Stimulated activated CD4-positive, alpha-beta T cell treated with anti-CD3 and anti-CD28 coated beads, Interleukin-12 subunit alpha, Interleukin-12 subunit beta, amount 100 ng/mL, for 24 hours (primary cell): Measurements from ENCODE around the gene STX11.
A peak's percentile ranks its signal among the peaks of the same experiment; 100 is the strongest.

Experiments
- DNase-seq, 2 experiments: peaks; one replicate each; pipeline ENCODE4 v3.0.0-alpha.2; 2020; ENCODE audit warnings: low read depth in 2 of 2

STX11 gene

DNA sequence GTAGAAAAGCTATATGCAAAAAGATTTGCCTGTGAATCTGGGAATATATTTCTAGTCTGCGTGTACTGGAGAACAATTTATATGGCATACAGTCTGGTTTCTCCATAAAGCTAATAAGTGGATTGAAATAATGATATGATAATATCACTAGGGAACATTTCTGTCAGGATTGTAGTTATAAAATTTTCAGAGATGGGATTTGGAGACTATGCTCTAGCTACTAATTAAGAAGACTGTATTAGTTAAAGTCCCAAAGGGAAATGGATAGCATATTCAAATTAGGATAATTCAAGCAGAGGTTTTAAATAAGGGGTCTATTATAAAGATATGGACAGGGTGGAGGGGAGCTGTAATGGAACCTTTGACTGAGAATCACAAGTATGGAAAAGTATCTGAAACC, 7.2 kb upstream of the STX11 start:
- DNase-seq = no peak

DNA sequence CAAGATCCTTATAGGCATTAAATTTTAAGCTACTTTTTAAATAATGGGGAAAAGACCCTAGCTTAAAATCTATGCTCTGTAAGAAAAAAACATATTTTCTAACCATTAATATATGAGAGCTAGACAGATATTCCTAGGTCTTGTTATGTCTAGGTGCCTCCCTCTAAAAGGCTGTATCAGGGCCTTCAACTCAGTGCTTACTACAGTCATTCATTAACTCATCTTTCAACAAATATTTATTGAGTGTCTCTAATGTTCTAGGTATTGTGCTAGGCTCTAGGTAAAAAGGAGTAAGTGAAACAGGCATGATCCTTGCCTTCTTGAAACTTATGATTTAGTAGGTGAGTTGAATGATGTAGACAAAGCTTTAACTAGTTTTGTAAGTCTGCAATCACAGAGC, 6.4 kb upstream of the STX11 start:
- no peak for DNase-seq

DNA sequence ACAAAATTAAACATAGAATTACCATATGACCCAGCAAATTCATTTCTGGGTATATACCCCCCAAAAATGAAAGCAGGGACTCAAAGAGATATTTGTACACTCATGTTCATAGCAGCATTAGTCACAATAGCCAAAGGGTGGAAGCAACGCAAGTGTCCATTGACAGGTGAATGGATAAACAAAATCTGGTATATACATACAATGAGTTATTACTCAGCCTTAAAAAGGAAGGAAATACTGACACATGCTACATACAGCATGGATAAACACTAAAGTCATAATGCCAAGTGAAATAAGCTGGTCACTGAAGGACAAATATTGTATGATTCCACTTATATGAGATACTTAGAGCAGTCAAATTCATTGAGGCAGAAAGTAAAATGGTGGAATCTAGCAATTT, 5.3 kb upstream of the STX11 start:
- no peak for DNase-seq

DNA sequence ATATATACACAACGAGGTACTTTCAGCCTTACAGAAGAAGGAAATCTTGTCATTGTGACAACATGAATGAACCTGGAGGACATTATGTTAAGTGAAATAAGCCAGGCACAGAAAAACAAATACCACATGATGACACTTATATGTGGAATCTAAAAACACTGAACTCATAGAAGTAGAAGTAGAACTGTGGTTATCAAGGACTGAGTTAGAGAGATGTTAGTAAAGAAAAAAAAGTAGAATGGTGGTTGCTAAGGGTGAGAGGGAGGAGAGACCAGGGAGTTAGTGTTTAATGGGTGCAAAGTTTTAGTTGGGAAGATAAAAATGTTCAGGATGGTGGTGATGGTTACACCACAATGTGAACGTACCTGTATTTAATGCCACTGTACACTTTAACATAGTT, 4.8 kb upstream of the STX11 start:
- no peak for DNase-seq

DNA sequence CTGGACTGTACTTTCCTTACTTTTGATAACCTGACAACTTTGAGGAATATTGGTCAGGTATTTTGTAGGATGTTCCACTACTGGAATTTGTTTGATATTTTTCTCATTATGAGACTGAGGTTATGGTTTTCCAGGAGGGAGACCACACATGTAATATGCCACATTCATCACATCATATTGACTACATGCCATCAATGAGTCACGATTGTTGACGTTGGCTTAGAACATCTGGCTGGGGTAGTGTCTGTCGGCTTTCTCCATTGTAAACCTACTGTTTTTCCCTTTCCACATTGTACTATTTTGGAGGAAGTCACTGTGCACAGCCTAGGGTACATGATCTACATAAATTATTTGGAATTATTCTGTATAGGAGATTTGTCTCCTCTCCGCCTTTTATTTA, 1.4 kb upstream of the STX11 start:
- no peak for DNase-seq

GRCh38 chr6:144149558-144149893, 791 bp upstream of the STX11 start:
- DNase-seq = no peak

DNA sequence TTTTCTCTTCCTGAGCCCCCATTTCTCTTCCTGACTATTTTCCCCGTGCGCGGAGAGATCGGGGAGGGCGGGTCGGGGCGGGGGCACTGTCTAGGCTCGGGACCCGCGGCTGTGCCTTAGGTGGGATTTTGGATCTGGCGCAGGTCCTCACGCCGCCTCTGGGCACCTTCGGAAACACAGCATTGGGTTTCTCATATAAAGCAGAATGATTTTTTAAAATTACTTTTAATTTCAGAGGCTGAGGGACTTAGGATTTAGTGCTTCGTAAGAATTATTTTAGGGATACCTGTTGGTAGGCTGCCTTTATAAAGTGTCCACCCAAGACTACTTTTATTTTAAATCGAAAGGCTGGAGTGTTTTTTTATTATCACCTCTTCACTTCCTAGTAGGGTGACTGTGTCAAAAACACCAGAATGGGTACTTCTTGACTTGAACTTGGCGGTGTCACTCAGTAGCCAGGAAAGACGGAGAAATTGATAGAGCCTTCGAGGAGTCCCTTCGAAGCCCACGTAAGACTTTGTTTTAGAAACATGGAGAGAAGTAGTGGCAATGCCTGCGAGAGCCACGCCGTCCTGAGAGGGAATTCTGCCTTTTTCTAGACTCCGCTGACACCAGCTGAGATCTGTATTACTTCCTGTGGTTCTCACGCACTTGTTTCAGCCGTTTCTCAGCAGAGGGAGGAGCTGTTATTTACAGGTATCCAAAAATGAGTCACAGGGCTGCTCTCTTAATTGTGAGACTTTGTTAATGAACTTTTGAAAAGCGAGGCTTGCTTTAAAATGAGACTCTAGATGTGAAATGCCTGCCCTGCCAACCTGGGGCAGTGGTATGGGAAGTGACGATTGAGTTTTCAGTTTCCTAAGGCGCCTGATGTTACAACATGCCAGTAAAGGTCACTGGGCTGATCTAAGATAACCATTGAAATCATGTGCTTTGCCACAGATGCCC, 667 bp downstream of the STX11 start:
- DNase-seq = peak; percentile 35 to 41

- DNase-seq = no peak
Observed at GRCh38 chr6:144152334-144152900, 2.1 kb downstream of the STX11 start.

DNA sequence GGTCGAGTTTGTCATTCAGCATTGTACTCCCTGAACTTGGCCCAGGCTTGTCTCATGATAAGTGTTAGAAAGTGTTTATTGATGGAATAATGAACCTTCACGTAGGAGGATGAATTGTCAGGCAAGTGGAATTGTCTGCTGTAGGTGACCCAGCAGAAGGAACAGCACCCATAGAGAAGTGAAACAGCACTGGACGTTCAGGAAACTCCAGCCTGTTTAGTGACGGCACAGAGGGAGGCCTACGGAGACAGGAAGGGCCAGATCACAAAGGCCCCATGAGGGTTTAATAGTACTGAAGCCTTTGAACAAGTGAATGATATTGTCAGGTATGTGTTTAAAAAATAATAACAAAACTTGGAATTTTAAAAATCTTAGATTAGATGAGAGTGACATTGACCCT, 2.9 kb downstream of the STX11 start:
- no peak for DNase-seq

DNA sequence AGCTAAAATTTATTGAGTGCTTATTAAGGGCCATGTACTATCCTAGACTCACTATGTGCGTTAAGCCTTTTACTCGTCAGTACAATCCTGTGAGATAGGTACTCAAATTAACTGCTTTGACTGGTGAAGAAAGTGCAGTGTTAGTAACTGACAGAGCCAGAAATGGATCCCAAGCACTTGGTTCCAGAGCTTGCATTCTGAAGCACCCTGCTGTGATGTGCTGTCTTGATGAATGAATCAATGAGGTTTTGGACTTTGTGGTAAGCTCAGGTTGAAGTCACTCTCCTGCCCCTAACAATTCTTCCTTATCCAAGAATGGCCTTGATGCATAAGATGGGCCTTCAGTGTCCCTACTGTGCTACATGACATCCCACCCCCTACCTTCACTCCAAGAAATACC, 3.7 kb downstream of the STX11 start:
- DNase-seq = no peak

DNA sequence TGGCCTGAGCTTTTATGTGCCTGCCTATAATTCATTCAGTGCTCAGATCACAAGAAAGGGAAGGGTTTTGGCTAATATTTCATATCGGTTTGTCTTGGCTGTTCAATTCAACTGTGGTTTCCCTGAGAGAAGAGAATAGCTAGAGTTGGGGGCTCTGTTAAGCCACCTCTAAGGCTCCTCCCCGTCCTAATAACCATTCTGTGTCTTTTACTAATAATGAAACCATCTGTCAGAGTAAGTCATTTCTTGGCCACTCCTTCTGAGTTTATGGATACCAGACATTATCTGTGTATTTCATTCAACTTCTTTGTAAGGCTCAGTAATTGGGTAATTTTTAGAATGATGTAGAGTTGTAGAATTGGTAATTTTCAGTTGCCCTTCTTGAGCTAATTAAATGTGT, 5.2 kb downstream of the STX11 start:
- DNase-seq = no peak

GRCh38 chr6:144156338-144156737, 6.0 kb downstream of the STX11 start:
- no peak for DNase-seq

GRCh38 chr6:144156991-144157390, 6.7 kb downstream of the STX11 start:
- no peak for DNase-seq

GRCh38 chr6:144158133-144158532, 7.8 kb downstream of the STX11 start:
- no peak for DNase-seq

DNA sequence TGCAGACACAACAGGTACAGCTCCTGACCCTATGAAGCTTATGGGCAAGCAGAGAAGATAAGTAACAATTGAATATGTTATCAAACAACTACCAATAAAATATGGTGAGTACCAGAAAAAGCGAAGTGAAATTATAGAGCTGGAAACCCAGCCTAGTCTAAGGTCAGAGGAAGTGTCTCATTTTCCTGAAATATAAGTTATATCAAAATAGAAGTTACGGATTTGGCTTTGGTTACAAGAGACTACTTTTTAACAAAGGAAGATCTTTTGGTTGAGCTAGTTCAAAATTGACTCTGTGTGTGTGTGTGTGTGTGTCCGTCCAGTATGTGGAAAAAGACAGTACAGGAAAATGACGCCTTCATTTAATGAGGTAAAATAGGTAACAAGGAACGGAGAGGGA, 8.9 kb downstream of the STX11 start:
- DNase-seq = no peak

- no peak for DNase-seq
Observed at GRCh38 chr6:144159742-144160141, 9.4 kb downstream of the STX11 start.

GRCh38 chr6:144160431-144161005, 10.2 kb downstream of the STX11 start:
- no peak for DNase-seq

DNA sequence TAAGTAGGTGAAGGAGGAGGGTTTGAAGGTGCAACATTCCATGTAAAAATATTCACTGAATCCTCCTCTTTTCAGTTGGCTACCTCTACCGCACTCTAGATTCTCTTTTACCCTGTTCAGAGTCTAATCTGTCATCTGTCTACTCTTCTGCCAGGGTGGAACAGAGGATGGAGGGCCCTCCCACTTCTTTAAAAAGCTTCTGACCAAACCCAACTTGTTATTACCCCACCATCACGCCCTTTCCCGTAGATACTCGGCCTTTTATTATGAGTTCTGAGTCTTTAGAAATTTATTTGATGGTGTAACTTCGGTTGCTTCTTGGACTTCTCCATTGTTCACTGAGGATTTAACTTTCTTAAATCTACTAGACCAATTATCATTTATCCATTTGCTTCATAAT, 11.7 kb downstream of the STX11 start:
- DNase-seq = no peak

DNA sequence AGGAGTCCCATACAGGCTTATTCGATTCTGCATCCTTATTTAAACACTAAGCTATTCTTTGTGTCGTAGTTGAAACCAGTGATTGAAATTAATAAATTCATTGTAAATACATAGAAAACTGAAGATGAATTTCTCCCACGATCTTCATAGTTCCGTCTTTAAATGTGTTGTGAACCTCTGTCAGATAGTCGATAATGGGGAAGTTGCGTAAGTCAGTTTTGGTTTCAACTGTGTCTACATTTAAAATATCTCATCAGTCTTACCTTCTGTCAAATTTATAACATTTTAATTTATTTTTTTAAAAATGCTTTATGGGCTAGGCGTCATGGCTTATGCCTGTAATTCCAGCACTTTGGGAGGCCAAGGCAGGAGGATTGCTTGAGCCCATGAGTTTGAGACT, 12.7 kb downstream of the STX11 start:
- DNase-seq = no peak

- DNase-seq = no peak
Observed at GRCh38 chr6:144165784-144166183, 15.5 kb downstream of the STX11 start.

- no peak for DNase-seq
Observed at GRCh38 chr6:144170044-144170443, 19.7 kb downstream of the STX11 start.

GRCh38 chr6:144171406-144171805, 21.1 kb downstream of the STX11 start:
- no peak for DNase-seq

DNA sequence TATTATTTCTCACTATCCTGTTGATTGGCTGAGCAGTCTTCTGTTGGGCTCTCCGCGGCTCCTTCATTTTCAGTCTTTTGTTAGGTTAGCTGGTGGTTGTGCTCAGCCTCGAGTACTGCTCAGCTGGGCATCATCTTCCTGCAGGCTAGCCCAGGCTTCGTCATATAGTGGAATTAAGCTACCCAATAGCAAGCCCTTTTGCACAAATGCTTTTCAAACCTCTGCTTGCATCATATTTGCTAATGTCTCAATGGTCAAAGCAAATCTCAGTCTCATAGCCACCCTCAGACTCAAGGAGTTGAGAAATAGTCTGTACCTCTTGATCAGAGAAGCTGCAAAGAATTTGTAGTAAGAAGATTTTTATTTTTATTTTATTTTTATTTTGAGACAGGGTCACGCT, 23.7 kb downstream of the STX11 start:
- DNase-seq = no peak
